Testis (tissue), 3 donors: ENCODE data around the gene CYP4F12. TPM values are rescaled to one million over a fixed set of nuclear protein-coding genes. Genes with fewer than 3 reads are reported as not detected.

Source experiments
- DNase-seq: peaks from one replicate; pipeline ENCODE4 v3.0.0-alpha.2; 2019
- H3K27ac ChIP-seq, 2 donors: fragments of 200-600 bp; sonication (generic); one replicate each; pipeline ENCODE4 v1.5.1; 2019
- H3K27me3 ChIP-seq: fragments of 200-600 bp; sonication (generic); one replicate; pipeline ENCODE4 v1.5.1; 2019
- H3K36me3 ChIP-seq: fragments of 200-600 bp; sonication (generic); one replicate; pipeline ENCODE4 v1.5.1; 2017; ENCODE audit warnings: low read depth; ENCODE audit errors: missing control alignments
- H3K4me1 ChIP-seq: fragments of 200-600 bp; sonication (generic); one replicate; pipeline ENCODE4 v1.5.1; 2019
- H3K4me3 ChIP-seq, 2 donors: fragments of 200-600 bp; sonication (generic); one replicate each; pipeline ENCODE4 v1.5.1; 2017 to 2019
- H3K9me3 ChIP-seq: fragments of 200-600 bp; sonication (generic); one replicate; pipeline ENCODE4 v1.5.1; 2017
- CTCF ChIP-seq, 3 experiments: fragments of 450-650 bp in 2 of 3; fragments of 200-600 bp in 1 of 3; sonication (generic) in 1 of 3; IDR thresholded peaks; one replicate each; pipeline ENCODE4 v1.5.1; 2016 to 2019; ENCODE audit warnings: antibody characterized with exemption in 3 of 3, mild to moderate bottlenecking in 2 of 3, moderate library complexity in 1 of 3
- POLR2A ChIP-seq: fragments of 450-650 bp; IDR thresholded peaks from one replicate; pipeline ENCODE4 v1.6.1; 2017; ENCODE audit warnings: antibody characterized with exemption, mild to moderate bottlenecking, moderate library complexity
- WGBS, 2 donors: methylation state at CpG; one replicate each; pipeline ENCODE4 v1.1.5; 2018; 5-methylcytosine and 5-hydroxymethylcytosine counted together
- intact Hi-C: fragments of 100-400 bp; cut with DNase I; formaldehyde crosslinking; loops from one replicate; pipeline ENCODE4 v1.15.1; 2023; ENCODE audit warnings: low total_unique reads
- polyA plus RNA-seq: library from polyadenylated mRNA; stranded (reverse); fragments of 350-450 nt; fragmentation: Illumina TruSeq; extraction: RNeasy Lipid Tissue Mini Kit (QIAGEN cat#74804); gene quantifications from one replicate; pipeline ENCODE4 v1.2.3, GENCODE V29; 2014; ENCODE audit warnings: low read depth, low replicate concordance; ENCODE audit not compliant: insufficient read depth
- total RNA-seq, 2 donors: library from RNA; depleted of rRNA; stranded (reverse); fragments of >200 nt; gene quantifications; one replicate each; pipeline ENCODE4 v1.2.3, GENCODE V29; 2016

CYP4F12 gene
- total and polyA plus RNA-seq, 3 donors from 2014 or later: 1.2 to 7.2 (median 4.2) TPM

- no peak for TF ChIP-seq CTCF (IDR thresholded peaks at IDR 0.05)
- no peak for TF ChIP-seq POLR2A
- H3K9me3 ChIP-seq: no peaks in the 10 kb centered on the region
- H3K27me3 ChIP-seq: no peaks in the 10 kb centered on the region
- WGBS, 2 donors: 80 to 86% methylated on average over 5 of the region's 5 CpGs
- no peak overlapping the region for H3K4me3 ChIP-seq
- peaks cover 6% of the 10 kb centered on the region for H3K4me1 ChIP-seq
- no peak overlapping the region for H3K27ac ChIP-seq
- no peak for DNase-seq
- intact Hi-C loops: no loop called here
- H3K36me3 ChIP-seq: no peaks in the 10 kb centered on the region
Measured at GRCh38 chr19:15641901-15642491, 30.9 kb upstream of the CYP4F12 start.

GRCh38 chr19:15642807-15643206 lies 30.1 kb upstream of the CYP4F12 start:
- no peaks in the 10 kb centered on the region for H3K36me3 ChIP-seq
- no peak overlapping the region for H3K4me3 ChIP-seq
- H3K27me3 ChIP-seq: no peaks in the 10 kb centered on the region
- peaks cover 6% of the 10 kb centered on the region for H3K4me1 ChIP-seq
- TF ChIP-seq CTCF (IDR thresholded peaks at IDR 0.05): no peak
- TF ChIP-seq POLR2A: no peak
- no peak overlapping the region for H3K27ac ChIP-seq
- no peaks in the 10 kb centered on the region for H3K9me3 ChIP-seq
- intact Hi-C loops: no loop called here
- DNase-seq: no peak

- TF ChIP-seq POLR2A (no peak), CTCF (IDR thresholded peaks at IDR 0.05) (no peak)
- Histone ChIP-seq H3K36me3 (no peaks in the 10 kb centered on the region), H3K27me3 (no peaks in the 10 kb centered on the region), H3K27ac (no peak overlapping the region), H3K4me3 (no peak overlapping the region), H3K4me1 (peaks cover 6% of the 10 kb centered on the region), H3K9me3 (no peaks in the 10 kb centered on the region)
- intact Hi-C loops: no loop called here
- no peak for DNase-seq
- 79 to 86% methylated on average over 3 of the region's 3 CpGs for WGBS, 2 donors
Measured at GRCh38 chr19:15643387-15643786, 29.5 kb upstream of the CYP4F12 start.

- Histone ChIP-seq H3K4me3 (no peak overlapping the region), H3K27me3 (no peaks in the 10 kb centered on the region), H3K36me3 (no peaks in the 10 kb centered on the region), H3K27ac (no peak overlapping the region), H3K9me3 (no peaks in the 10 kb centered on the region), H3K4me1 (peaks cover 6% of the 10 kb centered on the region)
- TF ChIP-seq CTCF (IDR thresholded peaks at IDR 0.05) (no peak), POLR2A (no peak)
- intact Hi-C loops: no loop called here
- 76 to 85% methylated on average over 3 of the region's 3 CpGs for WGBS, 2 donors
- no peak for DNase-seq
Measured at GRCh38 chr19:15644066-15644741, 28.7 kb upstream of the CYP4F12 start.

GRCh38 chr19:15644816-15645215 lies 28.1 kb upstream of the CYP4F12 start:
- H3K9me3 ChIP-seq: no peaks in the 10 kb centered on the region
- peaks cover 6% of the 10 kb centered on the region for H3K4me1 ChIP-seq
- intact Hi-C loops: no loop called here
- H3K27me3 ChIP-seq: no peaks in the 10 kb centered on the region
- H3K27ac ChIP-seq: no peak overlapping the region
- TF ChIP-seq POLR2A (no peak), CTCF (IDR thresholded peaks at IDR 0.05) (no peak)
- DNase-seq: no peak
- H3K36me3 ChIP-seq: no peaks in the 10 kb centered on the region
- 76 to 78% methylated on average over 3 of the region's 3 CpGs for WGBS, 2 donors
- no peak overlapping the region for H3K4me3 ChIP-seq
